Measurements from ENCODE around the gene SEMA3E.

The SEMA3E gene

DNA sequence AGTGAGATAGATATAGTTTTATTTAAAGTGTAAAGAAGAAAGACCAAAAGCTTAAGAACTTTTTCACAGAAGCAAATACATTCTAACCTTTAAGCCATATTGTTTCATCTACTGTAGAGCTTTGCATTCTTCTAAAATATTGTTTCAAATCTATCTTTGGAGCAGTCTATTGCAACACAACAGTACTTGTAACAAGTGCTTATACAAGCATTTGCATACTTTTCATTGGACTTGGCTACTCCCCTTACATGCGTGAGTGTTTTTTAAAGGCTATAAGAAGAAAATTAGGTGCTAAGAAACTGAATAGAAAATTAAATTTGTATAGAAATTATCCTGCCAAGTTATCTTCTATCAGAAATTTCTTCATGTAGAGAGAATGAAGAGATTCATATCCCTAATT lies 45.3 kb downstream of the SEMA3E start:
- H3K36me3 ChIP-seq (ENCODE audit: insufficient read depth, low read length): no peaks in the 10 kb centered on the region
- no peaks in the 10 kb centered on the region for H3K4me1 ChIP-seq (ENCODE audit: control insufficient read depth, insufficient read depth, low read length, unreplicated experiment)
- H3K4me3 ChIP-seq (ENCODE audit: low read depth, low read length): no peak overlapping the region
- H3K79me2 ChIP-seq (ENCODE audit: control insufficient read depth, insufficient read depth, low read length, unreplicated experiment): no peaks in the 10 kb centered on the region
- no peaks in the 10 kb centered on the region for H3K27me3 ChIP-seq (ENCODE audit: insufficient read depth, low read length)
- no peak overlapping the region for H3K27ac ChIP-seq (ENCODE audit: low read depth, low read length)
- H2AFZ ChIP-seq (ENCODE audit: low read length, unreplicated experiment): no peak overlapping the region

DNA sequence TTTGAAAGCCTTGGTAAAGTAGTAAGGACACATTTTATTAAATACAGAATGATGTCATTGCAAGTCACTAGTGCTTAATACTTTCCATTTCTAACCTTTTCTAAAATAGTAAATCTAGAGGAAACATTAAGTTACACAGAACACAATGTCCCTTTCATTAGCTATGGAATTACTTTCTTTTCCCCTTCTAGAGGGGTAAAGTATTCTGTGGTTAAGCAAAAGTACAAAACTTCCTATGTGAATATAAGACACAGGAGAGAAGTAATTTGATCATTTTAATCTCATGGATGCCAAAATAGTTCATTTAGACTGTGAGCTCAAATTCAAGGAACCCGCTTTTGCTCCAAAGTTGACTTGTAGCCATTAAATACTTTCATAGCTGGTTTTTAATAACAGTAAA lies 49.8 kb downstream of the SEMA3E start:
- Histone ChIP-seq H3K36me3 (ENCODE audit: insufficient read depth, low read length) (no peaks in the 10 kb centered on the region), H3K27me3 (ENCODE audit: insufficient read depth, low read length) (no peaks in the 10 kb centered on the region), H3K4me3 (ENCODE audit: low read depth, low read length) (no peak overlapping the region), H3K4me1 (ENCODE audit: control insufficient read depth, insufficient read depth, low read length, unreplicated experiment) (no peaks in the 10 kb centered on the region), H3K27ac (ENCODE audit: low read depth, low read length) (no peak overlapping the region), H2AFZ (ENCODE audit: low read length, unreplicated experiment) (no peak overlapping the region), H3K79me2 (ENCODE audit: control insufficient read depth, insufficient read depth, low read length, unreplicated experiment) (no peaks in the 10 kb centered on the region)

DNA sequence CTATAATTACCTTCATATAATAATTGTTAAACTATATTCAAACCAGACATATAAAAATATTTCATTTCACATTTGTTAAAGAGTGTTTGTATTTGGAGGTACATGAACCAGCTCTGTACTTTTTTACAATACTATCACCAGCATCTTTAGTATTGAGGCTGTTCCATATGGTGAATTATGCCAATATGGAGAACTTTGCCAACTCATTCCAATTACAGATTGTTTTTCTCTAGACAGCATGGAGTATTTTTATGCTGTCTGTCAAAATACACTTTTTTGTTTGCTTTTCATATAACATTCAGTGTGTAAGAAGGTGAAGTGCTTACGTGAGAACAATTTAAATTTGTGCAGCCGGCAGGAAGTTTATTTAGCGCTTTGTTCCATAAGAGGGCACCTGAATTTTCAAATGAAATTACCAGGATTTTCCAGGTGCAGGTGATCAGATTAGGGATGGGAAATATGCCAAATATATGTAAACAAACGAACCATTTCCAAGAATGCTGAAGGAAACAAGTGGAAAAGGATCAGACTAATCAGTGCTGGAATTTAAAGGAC lies 54.9 kb downstream of the SEMA3E start:
- no peak overlapping the region for H2AFZ ChIP-seq (ENCODE audit: low read length, unreplicated experiment)
- H3K4me3 ChIP-seq (ENCODE audit: low read depth, low read length): no peak overlapping the region
- H3K4me1 ChIP-seq (ENCODE audit: control insufficient read depth, insufficient read depth, low read length, unreplicated experiment): peaks cover 3% of the 10 kb centered on the region
- H3K79me2 ChIP-seq (ENCODE audit: control insufficient read depth, insufficient read depth, low read length, unreplicated experiment): no peaks in the 10 kb centered on the region
- no peaks in the 10 kb centered on the region for H3K36me3 ChIP-seq (ENCODE audit: insufficient read depth, low read length)
- no peaks in the 10 kb centered on the region for H3K27me3 ChIP-seq (ENCODE audit: insufficient read depth, low read length)
- H3K27ac ChIP-seq (ENCODE audit: low read depth, low read length): no peak overlapping the region

DNA sequence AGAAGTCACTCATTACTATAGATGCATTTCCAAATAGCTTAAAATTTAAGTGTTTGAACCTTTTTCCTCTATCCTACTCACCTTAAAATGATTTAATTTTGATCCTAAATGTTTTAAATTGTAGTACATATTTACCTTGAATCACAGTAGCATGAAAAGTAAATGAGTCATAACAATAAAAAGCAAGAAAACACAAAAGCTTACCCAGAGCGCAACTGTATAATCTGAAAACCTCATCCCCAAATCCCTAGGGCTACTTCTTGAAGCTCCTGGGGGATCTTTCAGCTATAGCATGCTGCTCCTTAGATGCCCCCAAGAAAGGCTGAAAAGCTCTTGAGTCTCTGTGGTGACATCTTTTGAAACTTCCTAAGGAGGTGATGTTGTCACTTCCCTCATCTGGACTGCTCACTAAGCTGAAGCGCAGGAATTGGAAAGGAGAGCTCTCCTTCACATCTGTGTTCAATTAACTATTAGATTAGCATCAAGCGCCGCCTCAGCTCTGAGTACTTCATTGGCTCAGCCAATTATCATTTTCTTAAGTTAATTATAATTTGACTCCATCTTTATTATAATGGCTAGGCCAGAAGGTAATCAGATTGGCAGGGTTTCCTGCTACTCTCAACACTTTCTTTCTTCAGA lies 60.2 kb downstream of the SEMA3E start:
- no peak overlapping the region for H3K4me3 ChIP-seq (ENCODE audit: low read depth, low read length)
- H2AFZ ChIP-seq (ENCODE audit: low read length, unreplicated experiment): no peak overlapping the region
- H3K4me1 ChIP-seq (ENCODE audit: control insufficient read depth, insufficient read depth, low read length, unreplicated experiment): peaks cover 3% of the 10 kb centered on the region
- no peaks in the 10 kb centered on the region for H3K27me3 ChIP-seq (ENCODE audit: insufficient read depth, low read length)
- H3K36me3 ChIP-seq (ENCODE audit: insufficient read depth, low read length): no peaks in the 10 kb centered on the region
- no peaks in the 10 kb centered on the region for H3K79me2 ChIP-seq (ENCODE audit: control insufficient read depth, insufficient read depth, low read length, unreplicated experiment)
- H3K27ac ChIP-seq (ENCODE audit: low read depth, low read length): no peak overlapping the region

DNA sequence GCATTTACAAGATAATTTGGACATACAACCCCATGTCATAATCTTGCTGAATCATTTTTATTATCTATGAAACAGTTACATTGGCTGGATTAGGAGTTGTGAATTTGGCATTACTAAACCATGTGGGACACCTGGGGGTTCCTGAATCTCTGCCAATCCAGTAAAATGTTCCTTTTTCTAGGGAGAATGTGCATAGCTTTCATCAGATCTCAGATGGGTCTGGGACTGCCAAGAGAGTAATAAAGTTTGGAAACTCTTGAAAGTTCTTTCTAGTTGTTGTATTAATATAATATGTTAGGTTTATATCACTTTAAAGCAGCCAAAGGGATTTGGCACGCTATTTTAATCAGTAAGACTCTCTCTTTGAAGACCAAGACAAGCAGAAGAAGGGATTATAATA lies 62.7 kb downstream of the SEMA3E start:
- Histone ChIP-seq H2AFZ (ENCODE audit: low read length, unreplicated experiment) (peak overlapping the region; percentile 69), H3K27me3 (ENCODE audit: insufficient read depth, low read length) (no peaks in the 10 kb centered on the region), H3K27ac (ENCODE audit: low read depth, low read length) (no peak overlapping the region), H3K36me3 (ENCODE audit: insufficient read depth, low read length) (no peaks in the 10 kb centered on the region), H3K4me3 (ENCODE audit: low read depth, low read length) (no peak overlapping the region), H3K4me1 (ENCODE audit: control insufficient read depth, insufficient read depth, low read length, unreplicated experiment) (peaks cover 3% of the 10 kb centered on the region), H3K79me2 (ENCODE audit: control insufficient read depth, insufficient read depth, low read length, unreplicated experiment) (no peaks in the 10 kb centered on the region)

DNA sequence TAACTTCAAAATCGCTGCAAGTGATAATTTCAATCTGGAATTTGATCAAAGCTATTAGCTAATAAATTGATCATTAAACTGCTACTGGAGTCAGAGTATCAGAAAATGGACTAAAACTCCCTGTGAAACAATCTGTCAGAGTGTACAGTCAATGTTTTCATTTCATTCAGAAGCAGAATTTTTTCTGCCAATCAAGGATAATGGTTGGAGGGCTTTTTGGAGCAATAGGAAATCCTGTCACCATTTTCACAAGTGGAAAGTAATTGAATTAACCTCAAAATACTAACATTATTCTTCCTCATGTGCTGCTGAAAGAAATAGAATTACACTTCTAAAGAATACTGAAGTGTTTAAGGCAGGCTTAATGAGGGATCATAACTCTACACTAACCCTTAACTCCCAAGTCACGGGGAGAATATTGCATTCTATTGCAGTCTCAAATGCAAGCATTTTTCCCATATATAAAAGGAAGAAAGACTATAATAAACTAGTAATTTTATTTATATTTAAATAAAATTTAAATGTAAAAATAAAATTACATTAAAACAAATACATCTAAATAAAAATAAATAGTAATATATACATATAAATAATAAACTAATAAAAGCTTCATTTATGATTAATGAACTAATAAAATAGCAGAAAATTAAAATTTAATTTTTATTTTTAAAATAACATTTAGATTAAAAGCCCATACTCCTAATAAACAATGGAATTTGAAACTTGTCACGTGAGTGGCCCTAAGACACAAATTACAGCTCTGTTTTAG lies 67.1 kb downstream of the SEMA3E start:
- H3K27me3 ChIP-seq (ENCODE audit: insufficient read depth, low read length): no peaks in the 10 kb centered on the region
- no peak overlapping the region for H3K27ac ChIP-seq (ENCODE audit: low read depth, low read length)
- H2AFZ ChIP-seq (ENCODE audit: low read length, unreplicated experiment): no peak overlapping the region
- H3K79me2 ChIP-seq (ENCODE audit: control insufficient read depth, insufficient read depth, low read length, unreplicated experiment): no peaks in the 10 kb centered on the region
- peaks cover 13% of the 10 kb centered on the region for H3K4me1 ChIP-seq (ENCODE audit: control insufficient read depth, insufficient read depth, low read length, unreplicated experiment)
- no peak overlapping the region for H3K4me3 ChIP-seq (ENCODE audit: low read depth, low read length)
- no peaks in the 10 kb centered on the region for H3K36me3 ChIP-seq (ENCODE audit: insufficient read depth, low read length)

DNA sequence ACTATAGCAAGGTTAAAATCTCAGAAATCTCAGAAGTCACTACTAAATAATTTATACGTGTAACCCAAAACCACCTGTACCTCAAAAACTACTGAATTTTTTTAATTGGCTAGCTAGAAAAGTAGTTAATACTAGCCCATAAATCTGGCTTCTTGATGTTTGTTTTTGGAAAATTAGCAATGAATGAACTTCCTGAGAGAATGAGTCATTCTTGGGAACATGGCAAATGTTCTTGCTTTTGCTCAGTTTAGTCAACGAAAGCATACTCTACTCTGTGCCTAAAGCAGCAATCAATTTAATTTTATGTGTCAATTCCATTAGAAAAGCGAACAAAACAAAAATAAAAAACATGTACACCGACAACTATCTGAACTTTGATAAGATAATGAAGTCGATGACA lies 69.2 kb downstream of the SEMA3E start:
- Histone ChIP-seq H2AFZ (ENCODE audit: low read length, unreplicated experiment) (no peak overlapping the region), H3K36me3 (ENCODE audit: insufficient read depth, low read length) (no peaks in the 10 kb centered on the region), H3K27me3 (ENCODE audit: insufficient read depth, low read length) (no peaks in the 10 kb centered on the region), H3K4me1 (ENCODE audit: control insufficient read depth, insufficient read depth, low read length, unreplicated experiment) (peaks cover 13% of the 10 kb centered on the region), H3K27ac (ENCODE audit: low read depth, low read length) (no peak overlapping the region), H3K4me3 (ENCODE audit: low read depth, low read length) (no peak overlapping the region), H3K79me2 (ENCODE audit: control insufficient read depth, insufficient read depth, low read length, unreplicated experiment) (no peaks in the 10 kb centered on the region)

DNA sequence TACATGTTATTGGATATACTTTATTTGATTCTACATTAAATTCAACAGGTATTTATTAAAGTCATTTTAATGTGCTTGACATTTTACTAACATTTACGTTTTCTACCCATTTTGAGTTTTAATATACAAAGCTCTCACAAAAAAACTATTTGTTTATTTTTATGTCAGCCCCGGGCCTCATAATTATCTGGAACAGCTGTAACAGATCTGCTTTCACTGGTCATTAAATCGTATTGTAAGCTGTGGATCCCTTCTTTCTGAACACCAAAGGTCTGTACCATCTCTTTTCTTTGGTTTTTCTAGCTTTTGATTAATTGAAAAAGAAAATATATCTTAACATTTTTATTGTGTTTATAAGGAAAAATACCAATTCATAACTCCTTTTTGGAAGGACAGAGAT lies 73.5 kb downstream of the SEMA3E start:
- Histone ChIP-seq H3K4me3 (ENCODE audit: low read depth, low read length) (no peak overlapping the region), H3K36me3 (ENCODE audit: insufficient read depth, low read length) (no peaks in the 10 kb centered on the region), H3K27ac (ENCODE audit: low read depth, low read length) (no peak overlapping the region), H3K79me2 (ENCODE audit: control insufficient read depth, insufficient read depth, low read length, unreplicated experiment) (no peaks in the 10 kb centered on the region), H3K27me3 (ENCODE audit: insufficient read depth, low read length) (no peaks in the 10 kb centered on the region), H3K4me1 (ENCODE audit: control insufficient read depth, insufficient read depth, low read length, unreplicated experiment) (peaks cover 13% of the 10 kb centered on the region), H2AFZ (ENCODE audit: low read length, unreplicated experiment) (no peak overlapping the region)

DNA sequence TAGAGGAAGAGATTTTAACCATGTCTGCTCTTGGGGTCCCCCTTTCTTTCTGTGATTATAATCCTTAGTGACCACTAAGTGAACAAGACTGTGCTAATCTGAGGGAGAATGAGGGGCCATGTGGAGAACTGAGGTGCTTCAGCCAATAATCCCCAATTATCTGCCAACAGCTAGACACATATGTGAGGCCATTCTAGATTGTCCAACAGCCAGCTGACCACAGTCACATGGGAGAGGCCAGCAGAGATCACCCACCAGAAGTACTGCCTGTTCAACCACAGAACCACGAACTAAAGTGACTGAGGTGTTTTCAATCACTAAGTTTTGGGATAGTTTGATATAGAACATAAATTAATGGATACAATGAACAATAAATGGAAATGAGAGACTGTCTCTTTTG lies 74.3 kb downstream of the SEMA3E start:
- Histone ChIP-seq H3K4me1 (ENCODE audit: control insufficient read depth, insufficient read depth, low read length, unreplicated experiment) (peaks cover 5% of the 10 kb centered on the region), H3K27ac (ENCODE audit: low read depth, low read length) (no peak overlapping the region), H3K4me3 (ENCODE audit: low read depth, low read length) (no peak overlapping the region), H2AFZ (ENCODE audit: low read length, unreplicated experiment) (no peak overlapping the region), H3K36me3 (ENCODE audit: insufficient read depth, low read length) (no peaks in the 10 kb centered on the region), H3K79me2 (ENCODE audit: control insufficient read depth, insufficient read depth, low read length, unreplicated experiment) (no peaks in the 10 kb centered on the region), H3K27me3 (ENCODE audit: insufficient read depth, low read length) (no peaks in the 10 kb centered on the region)

DNA sequence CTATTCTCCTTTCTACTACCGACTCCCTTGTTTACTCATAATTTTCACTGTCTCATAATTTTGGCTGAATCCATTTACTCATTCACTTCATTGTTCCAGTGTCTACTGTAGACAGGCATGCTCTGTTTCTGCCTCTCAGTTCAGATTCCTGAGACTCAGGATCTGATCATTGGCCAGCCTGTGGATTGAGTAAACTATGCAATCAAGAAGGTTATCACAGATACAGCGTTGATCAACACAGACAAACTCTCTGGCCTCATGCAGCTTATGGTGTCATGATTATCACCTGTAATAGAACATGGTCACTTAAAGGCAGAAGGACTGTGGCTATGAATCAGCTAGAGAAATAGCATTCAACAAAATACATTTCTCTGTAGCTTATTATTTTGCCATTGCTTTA lies 86.0 kb downstream of the SEMA3E start:
- Histone ChIP-seq H3K4me1 (ENCODE audit: control insufficient read depth, insufficient read depth, low read length, unreplicated experiment) (no peaks in the 10 kb centered on the region), H3K27me3 (ENCODE audit: insufficient read depth, low read length) (no peaks in the 10 kb centered on the region), H2AFZ (ENCODE audit: low read length, unreplicated experiment) (no peak overlapping the region), H3K36me3 (ENCODE audit: insufficient read depth, low read length) (no peaks in the 10 kb centered on the region), H3K4me3 (ENCODE audit: low read depth, low read length) (no peak overlapping the region), H3K79me2 (ENCODE audit: control insufficient read depth, insufficient read depth, low read length, unreplicated experiment) (no peaks in the 10 kb centered on the region), H3K27ac (ENCODE audit: low read depth, low read length) (no peak overlapping the region)

DNA sequence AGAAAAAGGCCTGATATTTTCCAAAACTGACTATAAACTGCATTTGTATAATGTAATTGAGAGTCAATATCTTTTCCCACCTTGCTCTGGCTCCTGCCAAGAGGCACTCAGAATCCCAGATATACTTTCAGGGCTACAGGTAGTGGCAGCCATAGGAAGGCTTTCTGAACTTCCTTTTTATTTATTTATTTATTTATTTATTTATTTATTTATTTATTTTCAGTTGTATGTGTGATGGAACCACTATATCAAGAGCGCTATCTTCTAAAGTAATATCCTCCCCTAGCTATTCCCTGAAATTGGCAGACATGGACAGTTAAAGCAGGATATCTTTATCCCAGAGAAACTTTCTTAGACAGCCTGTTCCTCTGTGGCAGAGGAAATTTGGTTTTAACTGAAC lies 86.7 kb downstream of the SEMA3E start:
- H2AFZ ChIP-seq (ENCODE audit: low read length, unreplicated experiment): no peak overlapping the region
- no peak overlapping the region for H3K27ac ChIP-seq (ENCODE audit: low read depth, low read length)
- no peaks in the 10 kb centered on the region for H3K4me1 ChIP-seq (ENCODE audit: control insufficient read depth, insufficient read depth, low read length, unreplicated experiment)
- no peaks in the 10 kb centered on the region for H3K27me3 ChIP-seq (ENCODE audit: insufficient read depth, low read length)
- no peak overlapping the region for H3K4me3 ChIP-seq (ENCODE audit: low read depth, low read length)
- no peaks in the 10 kb centered on the region for H3K36me3 ChIP-seq (ENCODE audit: insufficient read depth, low read length)
- no peaks in the 10 kb centered on the region for H3K79me2 ChIP-seq (ENCODE audit: control insufficient read depth, insufficient read depth, low read length, unreplicated experiment)
